GM19240 (cell line): ENCODE data around the gene ANTXR1.

Experiments
- DNase-seq: peaks from one replicate; pipeline ENCODE4 v3.0.0; 2011; ENCODE audit warnings: low spot score; ENCODE audit not compliant: insufficient read length

ANTXR1 gene

GRCh38 chr2:69070969-69071368 is 58.0 kb downstream of the ANTXR1 start:
- no peak for DNase-seq

- no peak for DNase-seq
Observed at GRCh38 chr2:69073928-69074570, 61.1 kb downstream of the ANTXR1 start.

GRCh38 chr2:69074918-69075317 is 61.9 kb downstream of the ANTXR1 start:
- no peak for DNase-seq

DNA sequence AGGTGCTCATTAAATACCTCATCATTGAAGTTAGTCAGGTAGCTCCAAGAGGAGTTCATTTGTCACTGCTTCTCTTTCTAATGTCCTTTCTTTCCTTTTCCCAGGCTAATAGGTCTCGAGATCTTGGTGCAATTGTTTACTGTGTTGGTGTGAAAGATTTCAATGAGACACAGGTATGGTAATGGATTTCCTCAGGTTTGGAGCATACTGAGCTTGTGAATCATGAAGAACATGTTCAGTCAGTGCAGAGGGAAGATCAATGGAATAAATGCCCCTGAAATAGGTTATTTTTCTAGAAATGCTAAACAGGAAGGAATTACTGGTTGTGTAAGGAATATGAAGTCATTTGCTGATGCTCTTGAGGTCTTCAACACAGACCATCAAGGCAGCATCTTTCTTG is 62.5 kb downstream of the ANTXR1 start:
- no peak for DNase-seq

- no peak for DNase-seq
Observed at GRCh38 chr2:69076601-69077000, 63.6 kb downstream of the ANTXR1 start.

DNA sequence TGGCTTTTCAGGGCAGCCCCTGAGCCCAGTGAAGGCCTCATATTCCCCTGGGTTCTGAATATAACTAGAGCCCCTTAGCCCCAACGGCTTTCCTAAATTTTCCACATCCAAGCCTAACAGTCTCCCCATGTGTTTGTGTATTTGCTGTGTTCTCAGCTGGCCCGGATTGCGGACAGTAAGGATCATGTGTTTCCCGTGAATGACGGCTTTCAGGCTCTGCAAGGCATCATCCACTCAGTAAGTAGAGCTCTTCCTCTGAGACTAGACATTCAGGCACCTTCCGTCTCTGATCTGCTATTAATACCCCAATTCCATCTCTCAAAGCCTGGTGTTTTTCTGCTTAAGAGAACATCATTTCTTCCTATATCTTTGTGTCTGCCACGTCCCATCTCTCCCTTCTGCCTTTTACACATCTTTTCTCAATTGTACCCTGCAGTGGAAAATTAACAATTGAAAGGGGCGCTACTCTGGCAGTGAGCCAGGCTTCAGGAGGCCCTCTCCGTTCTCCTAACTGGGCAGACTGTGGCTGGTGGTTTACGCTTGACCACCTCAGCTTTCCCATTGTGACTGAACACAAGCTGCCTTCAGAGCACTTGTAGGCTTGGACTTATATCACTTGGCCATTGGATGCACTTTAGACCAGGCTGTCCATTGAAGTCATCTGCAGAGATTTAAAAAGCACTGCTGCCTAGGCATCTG is 64.4 kb downstream of the ANTXR1 start:
- no peak for DNase-seq

DNA sequence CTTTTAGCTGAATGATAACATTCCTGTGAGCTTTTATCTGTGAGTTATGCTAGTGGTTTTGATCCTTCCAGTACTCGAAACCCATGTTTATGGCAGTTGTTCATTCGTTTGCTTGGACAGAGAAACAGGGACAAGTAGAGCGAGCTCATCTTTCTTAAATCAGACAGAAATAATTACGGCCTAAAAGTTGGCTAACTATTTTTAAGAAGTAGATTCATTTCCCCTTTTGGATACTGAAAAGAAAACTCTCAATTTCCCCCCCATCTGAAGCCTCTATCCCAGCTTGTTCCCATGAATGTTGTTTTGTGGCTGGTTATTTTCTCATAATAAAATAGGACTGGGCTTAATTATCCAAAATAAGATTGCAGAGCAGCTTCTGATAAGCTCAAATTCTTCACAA is 67.1 kb downstream of the ANTXR1 start:
- no peak for DNase-seq

- DNase-seq, result no peak
Observed at GRCh38 chr2:69081001-69081580, 68.1 kb downstream of the ANTXR1 start.

DNA sequence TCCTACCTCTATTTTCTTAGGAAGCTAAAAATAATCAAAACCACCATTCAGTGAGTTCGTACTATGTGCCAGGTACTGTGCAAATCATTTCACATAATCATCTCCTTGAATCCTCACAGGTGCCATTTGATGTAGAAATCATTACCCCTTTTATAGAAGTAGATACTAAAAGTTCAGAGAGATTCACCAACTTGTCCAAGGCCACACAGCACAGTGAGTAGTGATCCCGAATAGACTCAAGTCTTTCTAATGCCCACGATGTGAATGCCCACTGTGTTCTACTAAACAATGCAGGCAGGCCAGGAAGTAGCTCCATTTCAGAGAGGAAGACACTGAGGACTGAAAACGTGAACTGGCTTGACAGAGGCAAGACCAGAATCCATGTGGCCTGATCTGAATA is 68.8 kb downstream of the ANTXR1 start:
- DNase-seq, result no peak

- DNase-seq, result no peak
Observed at GRCh38 chr2:69082430-69082997, 69.5 kb downstream of the ANTXR1 start.

- no peak for DNase-seq
Observed at GRCh38 chr2:69083235-69083748, 70.3 kb downstream of the ANTXR1 start.

GRCh38 chr2:69084492-69084891 is 71.5 kb downstream of the ANTXR1 start:
- no peak for DNase-seq

GRCh38 chr2:69086466-69086865 is 73.5 kb downstream of the ANTXR1 start:
- DNase-seq, result no peak

GRCh38 chr2:69087211-69087911 is 74.4 kb downstream of the ANTXR1 start:
- no peak for DNase-seq

- no peak for DNase-seq
Observed at GRCh38 chr2:69087912-69088240, 74.9 kb downstream of the ANTXR1 start.

- no peak for DNase-seq
Observed at GRCh38 chr2:69088466-69088865, 75.5 kb downstream of the ANTXR1 start.

GRCh38 chr2:69089266-69089665 is 76.3 kb downstream of the ANTXR1 start:
- DNase-seq, result no peak

DNA sequence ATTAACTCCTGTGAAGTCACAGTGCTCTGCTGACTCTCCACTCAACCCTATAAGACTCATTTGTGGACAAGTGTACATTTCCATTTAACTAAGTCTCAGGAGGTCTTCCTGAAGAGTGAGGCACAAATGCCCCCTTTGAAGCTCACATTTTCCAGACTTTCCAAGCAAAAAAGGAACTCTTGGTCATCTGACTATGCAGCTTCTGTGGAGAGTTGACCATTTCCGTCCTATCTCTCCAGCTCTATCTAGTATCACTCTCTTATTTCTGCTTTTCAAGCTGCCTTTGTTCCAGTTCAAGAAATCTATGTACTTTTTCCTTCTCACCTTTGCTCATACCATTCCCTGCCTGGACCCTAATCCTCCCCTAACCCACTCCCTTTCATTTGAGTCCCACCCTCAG is 77.0 kb downstream of the ANTXR1 start:
- DNase-seq, result no peak

DNA sequence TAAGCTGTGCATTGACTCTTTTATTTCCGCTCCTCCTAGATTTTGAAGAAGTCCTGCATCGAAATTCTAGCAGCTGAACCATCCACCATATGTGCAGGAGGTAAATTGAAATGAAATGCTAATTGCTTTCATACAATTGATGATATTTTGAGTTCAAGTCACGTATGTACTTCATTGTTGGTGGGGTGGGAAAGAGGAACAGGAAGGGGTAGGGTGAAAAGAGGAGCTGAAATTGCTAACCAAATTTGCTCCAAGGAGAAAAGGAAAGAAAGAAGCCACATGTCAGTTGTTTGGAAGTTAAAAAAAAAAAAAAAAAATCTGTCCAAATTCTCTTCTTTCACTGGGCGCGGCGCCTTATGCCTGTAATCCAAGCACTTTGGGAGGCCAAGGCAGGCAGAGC is 77.8 kb downstream of the ANTXR1 start:
- DNase-seq, result no peak

DNA sequence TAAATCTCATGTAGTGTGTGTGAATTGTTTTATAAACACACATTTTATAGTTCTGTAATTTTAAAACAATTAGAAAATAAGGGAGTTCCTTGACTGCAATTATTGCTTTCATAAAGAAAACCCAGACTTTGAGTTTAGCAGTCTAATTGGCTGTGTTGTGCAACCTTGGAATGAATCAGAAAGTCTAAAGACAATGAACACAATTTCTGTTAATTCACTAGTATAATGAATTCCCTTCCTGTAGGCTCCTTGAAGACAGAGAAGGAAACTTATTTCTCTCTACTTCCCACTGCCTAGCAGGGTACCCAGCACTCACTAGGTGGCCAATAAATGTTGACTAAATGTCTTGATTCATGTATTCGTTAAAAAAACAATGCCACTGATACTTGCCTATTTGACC is 79.9 kb downstream of the ANTXR1 start:
- no peak for DNase-seq

- no peak for DNase-seq
Observed at GRCh38 chr2:69095305-69095704, 82.3 kb downstream of the ANTXR1 start.
